HL-60/S4 treated with phorbol 12-myristate 13-acetate at 8.2 ng/mL for 4 days and 3 days (cell line): Measurements from ENCODE around the gene ATP2A3.
"Not testable (repeated sequence)": the region's sequence is repeated elsewhere in the genome, so short reads cannot be mapped to it uniquely, and the experiment has no call there.

ENCODE experiments used
- in situ Hi-C: fragments of 300-500 bp; cut with MboI; formaldehyde crosslinking; loops from 2 replicates; pipeline ENCODE4 v1.15.0; 2022; ENCODE audit warnings: low sequenced_read_pairs

Gene ATP2A3

DNA sequence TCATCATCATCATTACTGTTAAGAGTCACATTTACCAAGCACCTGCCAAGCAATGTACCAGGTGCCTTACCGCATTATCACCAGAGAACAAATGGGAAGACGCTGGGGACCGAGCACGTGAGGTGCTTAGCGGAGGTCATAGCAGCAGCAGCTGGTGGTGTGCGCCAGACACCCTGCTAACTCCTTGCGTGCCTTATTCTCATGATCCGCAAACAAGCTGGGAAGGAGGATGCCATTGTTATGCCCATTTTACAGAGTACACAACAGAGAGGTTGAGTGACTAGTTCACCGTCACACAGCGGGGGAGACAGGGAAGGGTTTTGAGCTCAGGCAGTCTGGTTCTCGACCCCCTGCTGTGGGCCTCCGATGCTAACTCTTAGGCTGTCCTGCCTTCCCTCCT is 7.3 kb downstream of the ATP2A3 start:
- in situ Hi-C loops, result no loop called here

DNA sequence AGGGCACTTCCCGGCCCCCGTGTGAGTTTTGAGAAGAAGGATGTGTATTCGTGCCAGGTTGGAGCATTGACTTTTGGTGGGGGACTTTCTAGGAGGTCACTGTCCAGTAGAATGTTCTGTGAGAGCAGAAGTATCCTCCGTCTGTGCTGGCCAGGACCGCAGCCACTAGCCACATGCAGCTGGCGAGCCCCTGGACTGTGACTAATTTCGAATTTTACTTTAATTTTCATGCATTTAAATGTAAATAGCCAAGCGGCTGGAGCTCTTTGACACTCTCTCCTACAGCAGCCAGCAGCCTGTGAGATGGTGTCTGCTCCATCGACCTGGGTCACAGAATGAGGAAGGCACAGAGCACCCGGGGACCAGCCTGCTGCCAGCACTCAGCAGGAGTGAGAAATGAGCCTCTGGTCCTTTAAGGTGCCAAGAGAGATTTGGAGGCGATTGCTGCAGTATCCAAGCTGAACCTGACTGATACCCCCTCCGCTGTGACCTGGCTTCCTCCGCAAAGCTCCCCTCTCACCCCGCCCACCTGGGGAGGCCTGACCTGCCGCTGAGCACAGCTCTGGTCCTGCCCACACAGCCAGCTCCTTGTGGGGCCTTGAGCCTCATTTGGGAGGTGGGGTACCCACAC is 7.8 kb downstream of the ATP2A3 start:
- in situ Hi-C loops, result no loop called here

- in situ Hi-C loops, result no loop called here
Observed at GRCh38 chr17:3955673-3955988, 8.6 kb downstream of the ATP2A3 start.

GRCh38 chr17:3954976-3955672 is 9.1 kb downstream of the ATP2A3 start:
- in situ Hi-C loops, result no loop called here

- in situ Hi-C loops, result no loop called here
Observed at GRCh38 chr17:3954086-3954485, 10.2 kb downstream of the ATP2A3 start.

DNA sequence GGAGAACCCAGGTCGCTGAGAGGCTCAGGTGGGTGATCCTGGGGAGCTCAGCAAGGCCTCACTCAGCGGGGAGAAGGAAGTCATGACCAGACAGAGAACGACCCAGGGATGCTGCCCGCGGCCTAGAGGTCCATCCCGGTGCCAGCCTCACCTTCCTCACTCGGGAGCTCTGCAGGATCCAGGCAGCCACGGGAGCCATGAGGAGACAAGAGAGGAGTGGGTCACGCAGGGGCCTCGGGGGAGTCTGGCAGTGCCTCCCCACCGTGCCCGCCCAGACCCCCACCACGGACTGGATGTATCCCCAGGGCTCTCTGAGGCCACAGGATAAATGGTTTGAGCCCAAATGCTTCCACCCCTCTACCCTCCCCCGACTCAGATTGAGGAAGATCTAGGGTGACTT is 10.7 kb downstream of the ATP2A3 start:
- in situ Hi-C loops, result no loop called here

GRCh38 chr17:3952186-3952585 is 12.1 kb downstream of the ATP2A3 start:
- in situ Hi-C loops, result no loop called here

- in situ Hi-C loops, result no loop called here
Observed at GRCh38 chr17:3951420-3951819, 12.8 kb downstream of the ATP2A3 start.

DNA sequence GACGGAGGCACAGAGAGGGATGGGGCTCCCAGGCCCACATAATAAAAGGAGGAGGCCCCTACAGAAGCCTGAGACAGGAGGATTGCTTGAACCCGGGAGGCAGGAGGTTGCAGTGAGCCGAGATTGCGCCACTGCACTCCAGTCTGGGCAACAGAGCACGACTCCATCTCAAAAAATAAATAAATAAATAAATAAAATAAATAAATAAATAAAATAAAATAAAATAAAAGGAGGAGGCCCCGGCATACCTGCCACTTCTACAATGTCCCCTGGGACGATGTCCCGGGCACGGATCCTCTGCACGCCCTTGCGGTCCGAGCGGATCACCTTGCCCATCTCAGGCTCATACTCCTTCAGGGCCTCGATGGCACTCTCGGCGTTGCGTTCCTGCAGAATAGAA is 13.2 kb downstream of the ATP2A3 start:
- in situ Hi-C loops, result no loop called here

DNA sequence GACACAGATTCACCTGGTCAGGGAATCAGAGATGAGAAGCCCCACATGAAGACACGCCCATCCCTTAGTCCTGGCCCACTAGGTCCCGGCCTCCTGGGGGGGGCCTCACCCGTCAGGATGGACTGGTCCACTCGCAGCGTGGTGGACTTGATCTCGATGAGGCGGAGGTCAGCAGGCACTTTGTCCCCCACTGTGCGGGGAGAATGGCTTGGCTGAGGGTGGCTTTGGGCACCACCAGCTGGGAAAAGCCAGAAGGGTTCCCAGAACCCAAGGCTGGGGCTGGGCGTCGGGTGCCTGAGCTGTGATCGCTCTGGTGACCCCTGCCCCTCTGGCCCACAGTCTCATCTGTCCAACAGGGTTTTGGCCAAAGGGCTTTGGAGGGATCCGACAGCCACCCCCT is 13.7 kb downstream of the ATP2A3 start:
- in situ Hi-C loops, result no loop called here

DNA sequence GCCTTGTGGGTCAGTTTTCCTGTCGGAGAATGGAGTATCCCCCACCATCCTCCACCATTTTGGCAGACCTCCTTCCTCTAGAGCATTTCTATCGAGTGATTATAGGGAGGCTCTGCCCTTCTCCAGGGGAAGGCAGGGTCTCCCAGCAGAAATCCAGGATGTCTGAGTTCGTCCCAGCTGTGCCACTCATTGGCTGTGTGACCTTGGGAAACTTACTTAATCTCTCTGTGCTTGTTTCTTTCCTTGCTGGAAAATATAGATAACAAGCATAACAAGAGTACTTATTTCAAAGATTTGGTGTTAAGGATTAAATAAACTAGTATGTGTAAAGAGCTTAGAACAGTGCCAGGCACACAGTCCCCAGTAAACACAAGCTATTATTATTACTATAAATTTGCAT is 14.8 kb downstream of the ATP2A3 start:
- in situ Hi-C loops, result no loop called here

DNA sequence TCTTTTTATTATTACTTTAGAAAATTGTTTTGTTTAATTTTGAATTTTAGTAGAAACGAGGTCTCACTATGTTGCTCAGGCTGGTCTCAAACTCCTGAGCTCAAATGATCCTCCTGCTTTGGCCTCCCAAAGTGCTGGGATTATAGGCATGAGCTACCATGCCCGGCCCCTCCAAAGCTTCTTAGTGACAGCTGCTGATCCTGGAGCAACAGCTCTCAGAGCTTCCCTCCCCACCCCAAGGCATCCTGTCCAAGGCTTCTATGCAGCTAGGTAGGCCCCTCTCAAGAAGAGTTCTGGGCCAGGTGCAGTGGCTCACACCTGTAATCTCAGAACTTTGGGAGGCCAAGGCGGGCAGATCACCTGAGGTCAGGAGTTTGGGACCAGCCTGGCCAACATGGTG is 15.7 kb downstream of the ATP2A3 start:
- in situ Hi-C loops, result not testable (repeated sequence)

DNA sequence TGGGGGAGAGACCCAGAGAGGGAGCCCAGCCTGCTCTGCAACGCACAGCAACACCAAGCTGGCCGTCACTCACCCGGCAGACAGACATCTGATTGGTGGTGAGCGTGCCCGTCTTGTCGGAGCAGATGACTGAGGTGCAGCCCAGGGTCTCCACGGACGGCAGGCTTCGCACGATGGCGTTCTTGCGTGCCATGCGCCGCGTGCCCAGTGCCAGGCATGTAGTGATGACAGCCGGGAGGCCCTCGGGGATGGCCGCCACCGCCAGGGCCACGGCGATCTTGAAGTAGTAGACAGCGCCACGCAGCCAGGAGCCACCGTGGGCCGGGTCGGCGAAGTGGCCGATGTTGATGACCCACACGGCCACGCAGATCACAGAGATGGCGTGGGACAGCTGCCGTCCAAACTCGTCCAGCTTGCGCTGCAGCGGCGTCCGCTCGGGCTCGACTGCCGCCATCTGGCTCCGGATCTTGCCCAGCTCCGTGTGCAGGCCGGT is 16.9 kb downstream of the ATP2A3 start:
- in situ Hi-C loops, result no loop called here

- in situ Hi-C loops, result no loop called here
Observed at GRCh38 chr17:3946711-3947235, 17.5 kb downstream of the ATP2A3 start.

DNA sequence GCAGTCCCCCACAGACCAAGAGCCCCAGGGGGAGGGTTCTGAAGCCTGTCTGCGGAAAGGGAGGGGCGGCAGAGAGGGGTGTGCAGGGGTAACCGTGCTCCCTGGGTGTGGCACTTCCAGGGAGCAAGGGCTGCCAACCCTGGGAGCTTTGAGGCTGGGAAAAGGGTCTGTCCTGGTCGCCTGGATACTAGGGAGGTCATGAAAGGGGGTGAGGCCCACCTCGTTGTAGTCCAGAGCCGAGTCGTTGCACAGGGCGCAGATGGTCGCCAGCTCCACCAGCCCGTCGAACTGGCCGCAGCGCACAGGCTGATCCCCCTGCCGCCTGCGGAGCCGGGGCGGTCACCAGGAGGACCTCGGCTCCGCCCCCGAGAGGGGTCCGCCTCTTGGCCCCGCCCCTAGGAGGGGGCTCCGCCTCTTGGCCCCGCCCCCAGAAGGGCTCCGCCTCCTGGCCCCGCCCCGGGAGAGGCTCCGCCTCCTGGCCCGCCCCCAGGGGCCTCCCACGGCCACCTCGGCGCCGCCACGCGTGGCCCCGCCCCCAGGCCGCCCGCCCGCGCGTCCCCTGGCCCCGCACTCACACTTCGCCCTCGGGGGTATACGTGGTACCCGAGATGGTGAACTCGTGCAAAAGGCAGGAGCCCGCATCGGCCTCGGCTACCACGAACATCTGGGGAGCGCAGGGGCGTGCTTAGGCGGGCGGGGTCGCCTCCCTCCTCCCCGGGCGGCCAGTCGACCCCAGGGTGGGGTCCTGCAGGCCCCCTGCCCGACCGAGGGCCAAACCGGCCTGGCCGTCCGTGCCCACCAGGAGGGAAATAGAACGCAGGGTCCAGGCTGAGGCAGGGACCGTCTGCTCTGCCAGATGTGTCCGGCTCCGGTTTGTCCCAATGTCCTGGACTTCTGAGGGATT is 19.5 kb downstream of the ATP2A3 start:
- in situ Hi-C loops, result no loop called here

DNA sequence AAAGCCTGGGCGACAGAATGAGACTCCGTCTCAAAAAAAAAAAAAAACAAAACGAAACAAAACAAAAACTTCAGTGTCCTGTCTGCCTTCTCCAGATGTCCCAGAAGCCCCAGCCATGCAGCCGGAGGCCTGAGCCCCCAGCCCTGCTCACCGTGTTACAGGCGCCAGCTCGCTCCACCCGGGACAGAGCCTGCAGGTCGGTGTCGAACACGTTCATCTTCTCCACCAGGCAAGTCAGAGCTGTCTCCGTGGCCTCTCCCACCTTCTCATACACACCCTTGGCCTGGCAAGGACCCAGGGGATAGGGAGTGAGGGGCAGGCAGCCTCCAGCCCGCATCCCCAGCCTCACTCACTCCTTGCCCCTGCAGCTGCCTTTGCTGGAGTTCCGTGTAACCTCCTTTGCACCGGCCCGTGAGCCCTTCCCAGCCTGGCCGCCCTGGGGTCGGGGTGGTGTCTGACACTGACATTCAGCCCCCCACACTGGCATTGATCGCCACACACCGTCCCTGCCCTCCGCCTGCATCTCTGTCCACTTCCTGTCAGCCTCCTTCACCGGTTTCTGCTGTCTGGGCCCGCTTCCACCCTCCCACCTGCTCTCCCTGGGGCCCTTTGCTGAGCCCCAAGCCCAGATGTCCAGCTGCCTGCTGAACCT is 20.9 kb downstream of the ATP2A3 start:
- in situ Hi-C loops, result no loop called here

DNA sequence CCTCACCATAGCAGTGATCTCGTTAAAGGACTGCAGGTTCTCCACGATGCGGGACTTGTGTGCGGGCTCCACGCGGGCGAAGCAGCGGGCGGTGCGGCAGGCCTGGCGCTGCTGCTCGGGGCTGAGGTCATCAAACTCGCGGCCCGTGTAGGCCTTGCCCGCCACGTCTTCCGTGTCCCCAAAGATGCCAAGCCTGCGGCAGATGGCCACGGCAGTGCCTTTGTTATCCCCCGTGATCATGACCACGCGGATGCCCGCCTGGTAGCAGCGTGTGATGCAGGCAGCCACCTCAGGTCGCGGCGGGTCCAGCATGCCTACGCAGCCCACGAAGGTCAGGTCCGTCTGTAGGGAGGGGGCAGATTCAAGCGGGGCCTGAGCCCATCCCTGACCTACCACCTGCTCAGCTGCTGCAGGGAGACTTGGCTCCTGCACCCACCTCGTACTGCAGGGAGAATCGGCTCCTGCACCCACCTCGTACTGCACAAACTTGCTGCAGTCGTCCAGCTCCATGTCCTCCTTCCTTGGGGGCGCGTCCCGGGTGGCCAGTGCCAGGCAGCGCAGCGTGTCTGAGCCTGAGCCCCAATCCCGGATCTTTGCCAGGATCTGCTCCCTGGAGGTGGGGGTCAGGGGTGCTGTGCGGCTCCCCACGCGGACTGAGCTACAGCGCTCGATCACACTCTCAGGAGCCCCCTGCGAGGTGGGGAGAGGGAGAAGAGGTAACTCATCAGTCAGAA is 23.1 kb downstream of the ATP2A3 start:
- in situ Hi-C loops, result no loop called here

DNA sequence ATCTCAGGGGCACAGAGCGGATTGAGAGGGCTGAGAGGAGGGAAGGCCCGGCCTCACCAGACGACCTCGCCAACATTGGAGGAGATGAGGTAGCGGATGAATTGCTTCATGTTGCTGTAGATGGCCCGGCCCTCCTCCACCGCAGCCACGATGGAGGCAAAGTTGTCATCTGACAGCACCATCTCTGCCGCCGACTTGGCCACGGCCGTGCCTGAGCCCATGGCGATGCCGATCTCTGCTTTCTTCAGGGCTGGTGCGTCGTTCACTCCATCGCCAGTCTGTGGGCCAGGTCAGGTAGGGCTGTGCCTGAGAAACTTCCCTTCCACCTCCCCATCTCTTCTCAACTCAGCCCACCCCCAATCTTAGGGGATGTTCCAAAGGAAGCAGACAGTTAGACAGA is 26.9 kb downstream of the ATP2A3 start:
- in situ Hi-C loops, result no loop called here

DNA sequence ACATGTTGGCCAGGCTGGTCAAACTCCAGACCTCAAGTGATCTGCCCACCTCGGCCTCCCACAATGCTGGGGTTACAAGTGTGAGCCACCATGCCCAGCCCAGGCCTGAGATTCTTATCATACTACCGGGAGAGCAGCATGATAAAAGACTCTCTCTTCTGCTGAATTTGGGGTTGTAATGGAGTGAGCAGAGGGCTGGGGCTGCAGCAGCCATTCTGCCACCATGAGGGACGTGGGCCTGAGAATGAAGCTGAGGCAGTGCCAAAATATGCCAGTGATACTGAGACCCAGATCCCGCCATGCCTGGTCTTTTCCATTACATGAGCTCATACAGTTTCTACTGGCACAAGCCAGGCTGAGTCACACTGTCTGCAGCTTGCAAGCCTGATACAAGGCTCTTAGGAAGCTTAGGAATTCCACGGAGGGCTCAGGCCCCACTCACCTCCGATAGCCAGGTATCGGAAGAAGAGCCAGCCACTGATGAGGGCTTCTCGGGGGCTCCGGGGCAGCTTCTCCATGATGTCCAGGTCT is 28.3 kb downstream of the ATP2A3 start:
- in situ Hi-C loops, result no loop called here

- in situ Hi-C loops, result no loop called here
Observed at GRCh38 chr17:3935140-3935542, 29.1 kb downstream of the ATP2A3 start.
